Panc1 (cell line): Measurements from ENCODE around the gene SPCS2. TPM values are rescaled to one million over a fixed set of nuclear protein-coding genes. Genes with fewer than 3 reads are reported as not detected.

Source experiments
- ATAC-seq: fragments of 200-7000 bp; cut with Tn5 transposase; 2 replicates; pipeline ENCODE4 v1.9.1; 2020; ENCODE audit warnings: mild to moderate bottlenecking, moderate library complexity
- BruUV-seq: library from RNA; stranded (reverse); fragments of 400-500 nt; replicated peaks from 2 replicates; lab custom pipeline; 2021; lab: Mats Ljungman, UMichigan
- CTCF ChIA-PET: fragments of 300-600 bp; sonication (Branson Sonifier 250); formaldehyde crosslinking; loops from one replicate; lab custom pipeline; 2022; ENCODE audit warnings: antibody characterized with exemption; lab: Charles Lee
- POLR2A ChIA-PET: fragments of 300-600 bp; sonication (Branson Sonifier 250); formaldehyde crosslinking; loops from one replicate; lab custom pipeline; 2022; ENCODE audit warnings: antibody characterized with exemption; lab: Charles Lee
- DNase-seq: peaks from one replicate; pipeline ENCODE4 v3.0.0-alpha.2; 2010; ENCODE audit warnings: low read depth, low spot score
- H3K27ac ChIP-seq: 2 replicates; pipeline ENCODE4 v1.5.1; 2011; ENCODE audit warnings: mild to moderate bottlenecking, low read length, inconsistent platforms
- H3K27me3 ChIP-seq: fragments of 200-500 bp; sonication (Bioruptor generic); 2 replicates; pipeline ENCODE4 v1.6.0; 2014; ENCODE audit warnings: low read length, inconsistent platforms; ENCODE audit not compliant: control insufficient read depth, insufficient read depth
- H3K36me3 ChIP-seq: fragments of 200-500 bp; sonication (Bioruptor generic); 2 replicates; pipeline ENCODE4 v1.5.1; 2014; ENCODE audit warnings: inconsistent platforms, mild to moderate bottlenecking, low read length, moderate library complexity; ENCODE audit not compliant: control insufficient read depth, insufficient read depth
- H3K4me1 ChIP-seq: 2 replicates; pipeline ENCODE4 v1.5.1; 2011; ENCODE audit warnings: inconsistent platforms, mild to moderate bottlenecking, low read length, moderate library complexity; ENCODE audit not compliant: control insufficient read depth, insufficient read depth
- H3K4me3 ChIP-seq, 2 experiments: 2 replicates each; pipeline ENCODE4 v1.5.1; 2011 to 2012; ENCODE audit warnings: low read depth in 2 of 2, low read length in 2 of 2, mild to moderate bottlenecking in 2 of 2, inconsistent platforms in 1 of 2, moderate library complexity in 1 of 2
- H3K9me3 ChIP-seq: fragments of 200-500 bp; sonication (Bioruptor generic); 2 replicates; pipeline ENCODE4 v1.5.1; 2014; ENCODE audit warnings: low read depth, mild to moderate bottlenecking, inconsistent platforms, low read length, moderate library complexity; ENCODE audit not compliant: control insufficient read depth, insufficient read depth
- POLR2AphosphoS5 ChIP-seq: IDR thresholded peaks from 2 replicates; pipeline ENCODE4 v1.6.1; 2012; ENCODE audit warnings: mild to moderate bottlenecking, low read depth, low read length, moderate library complexity
- SIN3A ChIP-seq: IDR thresholded peaks from 2 replicates; pipeline ENCODE4 v1.6.1; 2012; ENCODE audit warnings: low read depth, mild to moderate bottlenecking, low read length, moderate library complexity, borderline replicate concordance; ENCODE audit not compliant: insufficient read depth
- TCF7L2 ChIP-seq: IDR thresholded peaks from 2 replicates; pipeline ENCODE4 v1.6.1; 2011; ENCODE audit warnings: mild to moderate bottlenecking, low read depth, low read length, inconsistent platforms
- in situ Hi-C: cut with HindIII; loops from 2 replicates; pipeline ENCODE4 v1.10.0; 2016; ENCODE audit warnings: low sequenced_read_pairs, low pct_unique_long_range_greater_than_20kb
- intact Hi-C: fragments of 100-400 bp; cut with micrococcal nuclease; formaldehyde crosslinking; loops from one replicate; pipeline ENCODE4 v1.10.0; 2022; ENCODE audit not compliant: unreplicated experiment
- total RNA-seq: library from RNA; stranded (reverse); gene quantifications from one replicate; pipeline ENCODE4 v1.2.1, GENCODE V29; 2021; ENCODE audit not compliant: unreplicated experiment
- TF ChIP-seq, protein P1 (sequence below): fragments of 450-650 bp; IDR thresholded peaks from 2 replicates; pipeline ENCODE4 v1.5.1; 2017; ENCODE audit warnings: mild to moderate bottlenecking
- TF ChIP-seq, protein P2 (sequence below), 2 experiments: IDR thresholded peaks; 2 replicates each; pipeline ENCODE4 v1.6.1; 2011 to 2012; ENCODE audit warnings: low read depth in 2 of 2, control low read depth in 1 of 2, low read length in 1 of 2, mild to moderate bottlenecking in 1 of 2, moderate library complexity in 1 of 2; ENCODE audit not compliant: insufficient read depth in 1 of 2

Gene SPCS2
- total RNA-seq, 1 experiment from 2014 or later = 242 TPM

DNA sequence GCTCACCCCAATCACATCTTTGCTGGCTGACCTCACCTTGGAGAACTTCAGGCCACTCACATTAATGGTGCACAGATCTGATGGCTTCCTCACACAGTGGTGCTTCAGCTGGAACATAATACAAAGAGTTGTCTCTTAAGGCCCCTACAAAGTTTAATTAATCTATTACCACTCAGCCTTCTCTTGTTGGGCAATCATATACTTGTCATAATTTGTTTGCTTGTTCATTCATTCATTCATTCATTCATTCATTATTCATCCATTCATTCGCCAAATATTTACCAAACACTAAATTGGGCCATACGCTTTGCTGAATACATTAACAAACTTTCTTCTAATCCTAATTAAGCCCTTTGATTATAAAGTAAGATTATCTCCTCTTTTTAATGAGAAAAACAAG, 15.3 kb upstream of the SPCS2 start:
- no peak for DNase-seq
- H3K4me3 ChIP-seq = no peak overlapping the region
- BruUV-seq = no TSS peak
- peaks cover 16% of the 10 kb centered on the region for H3K36me3 ChIP-seq
- ATAC-seq = no peak
- ChIA-PET CTCF (no interaction called here), POLR2A (no interaction called here)
- no peak overlapping the region for H3K27ac ChIP-seq
- TF ChIP-seq POLR2AphosphoS5 = no peak
- TF ChIP-seq, protein P1, sequence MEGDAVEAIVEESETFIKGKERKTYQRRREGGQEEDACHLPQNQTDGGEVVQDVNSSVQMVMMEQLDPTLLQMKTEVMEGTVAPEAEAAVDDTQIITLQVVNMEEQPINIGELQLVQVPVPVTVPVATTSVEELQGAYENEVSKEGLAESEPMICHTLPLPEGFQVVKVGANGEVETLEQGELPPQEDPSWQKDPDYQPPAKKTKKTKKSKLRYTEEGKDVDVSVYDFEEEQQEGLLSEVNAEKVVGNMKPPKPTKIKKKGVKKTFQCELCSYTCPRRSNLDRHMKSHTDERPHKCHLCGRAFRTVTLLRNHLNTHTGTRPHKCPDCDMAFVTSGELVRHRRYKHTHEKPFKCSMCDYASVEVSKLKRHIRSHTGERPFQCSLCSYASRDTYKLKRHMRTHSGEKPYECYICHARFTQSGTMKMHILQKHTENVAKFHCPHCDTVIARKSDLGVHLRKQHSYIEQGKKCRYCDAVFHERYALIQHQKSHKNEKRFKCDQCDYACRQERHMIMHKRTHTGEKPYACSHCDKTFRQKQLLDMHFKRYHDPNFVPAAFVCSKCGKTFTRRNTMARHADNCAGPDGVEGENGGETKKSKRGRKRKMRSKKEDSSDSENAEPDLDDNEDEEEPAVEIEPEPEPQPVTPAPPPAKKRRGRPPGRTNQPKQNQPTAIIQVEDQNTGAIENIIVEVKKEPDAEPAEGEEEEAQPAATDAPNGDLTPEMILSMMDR = no peak
- no peak for TF ChIP-seq TCF7L2
- TF ChIP-seq, protein P2, sequence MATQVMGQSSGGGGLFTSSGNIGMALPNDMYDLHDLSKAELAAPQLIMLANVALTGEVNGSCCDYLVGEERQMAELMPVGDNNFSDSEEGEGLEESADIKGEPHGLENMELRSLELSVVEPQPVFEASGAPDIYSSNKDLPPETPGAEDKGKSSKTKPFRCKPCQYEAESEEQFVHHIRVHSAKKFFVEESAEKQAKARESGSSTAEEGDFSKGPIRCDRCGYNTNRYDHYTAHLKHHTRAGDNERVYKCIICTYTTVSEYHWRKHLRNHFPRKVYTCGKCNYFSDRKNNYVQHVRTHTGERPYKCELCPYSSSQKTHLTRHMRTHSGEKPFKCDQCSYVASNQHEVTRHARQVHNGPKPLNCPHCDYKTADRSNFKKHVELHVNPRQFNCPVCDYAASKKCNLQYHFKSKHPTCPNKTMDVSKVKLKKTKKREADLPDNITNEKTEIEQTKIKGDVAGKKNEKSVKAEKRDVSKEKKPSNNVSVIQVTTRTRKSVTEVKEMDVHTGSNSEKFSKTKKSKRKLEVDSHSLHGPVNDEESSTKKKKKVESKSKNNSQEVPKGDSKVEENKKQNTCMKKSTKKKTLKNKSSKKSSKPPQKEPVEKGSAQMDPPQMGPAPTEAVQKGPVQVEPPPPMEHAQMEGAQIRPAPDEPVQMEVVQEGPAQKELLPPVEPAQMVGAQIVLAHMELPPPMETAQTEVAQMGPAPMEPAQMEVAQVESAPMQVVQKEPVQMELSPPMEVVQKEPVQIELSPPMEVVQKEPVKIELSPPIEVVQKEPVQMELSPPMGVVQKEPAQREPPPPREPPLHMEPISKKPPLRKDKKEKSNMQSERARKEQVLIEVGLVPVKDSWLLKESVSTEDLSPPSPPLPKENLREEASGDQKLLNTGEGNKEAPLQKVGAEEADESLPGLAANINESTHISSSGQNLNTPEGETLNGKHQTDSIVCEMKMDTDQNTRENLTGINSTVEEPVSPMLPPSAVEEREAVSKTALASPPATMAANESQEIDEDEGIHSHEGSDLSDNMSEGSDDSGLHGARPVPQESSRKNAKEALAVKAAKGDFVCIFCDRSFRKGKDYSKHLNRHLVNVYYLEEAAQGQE (IDR thresholded peaks at IDR 0.05; ENCODE audit: insufficient read depth in 1 of 2, low read depth in 2 of 2, low read length in 1 of 2) = no peak
- no peak for TF ChIP-seq SIN3A
- in situ Hi-C loops (no loop called here), intact Hi-C loops (no loop called here)
- H3K9me3 ChIP-seq = no peaks in the 10 kb centered on the region
- no peaks in the 10 kb centered on the region for H3K4me1 ChIP-seq
- H3K27me3 ChIP-seq = no peaks in the 10 kb centered on the region

DNA sequence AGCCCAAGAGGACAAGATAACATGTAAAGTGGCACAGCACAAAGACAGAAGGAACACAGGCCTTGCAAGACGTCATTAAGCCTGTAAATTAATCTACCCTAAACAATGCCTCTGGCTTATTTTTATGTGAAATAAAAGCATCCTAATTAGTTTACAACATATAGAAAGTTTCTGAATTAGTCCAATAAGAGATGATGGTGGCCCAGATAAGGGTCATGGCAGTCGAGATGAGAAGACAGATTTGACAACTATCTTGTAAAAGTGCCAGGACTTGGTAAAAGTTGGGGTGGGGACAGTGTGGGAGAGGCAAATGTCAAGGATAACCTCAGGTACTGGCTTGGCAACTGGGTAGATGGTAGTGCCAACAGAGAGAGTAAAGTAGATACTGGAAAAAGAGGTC, 13.8 kb upstream of the SPCS2 start:
- H3K27me3 ChIP-seq = no peaks in the 10 kb centered on the region
- intact Hi-C loops = no loop called here
- in situ Hi-C loops = no loop called here
- ATAC-seq (no peak), DNase-seq (no peak)
- H3K4me3 ChIP-seq = no peak overlapping the region
- peaks cover 19% of the 10 kb centered on the region for H3K36me3 ChIP-seq
- no peaks in the 10 kb centered on the region for H3K4me1 ChIP-seq
- ChIA-PET POLR2A (no interaction called here), CTCF (no interaction called here)
- no TSS peak for BruUV-seq
- TF ChIP-seq, protein P1 = no peak
- TF ChIP-seq POLR2AphosphoS5 (no peak), TCF7L2 (no peak), SIN3A (no peak)
- TF ChIP-seq, protein P2 (IDR thresholded peaks at IDR 0.05; ENCODE audit: insufficient read depth in 1 of 2, low read depth in 2 of 2, low read length in 1 of 2) = no peak
- H3K27ac ChIP-seq = no peak overlapping the region
- H3K9me3 ChIP-seq = no peaks in the 10 kb centered on the region
